WTC11 (cell line): ENCODE data around the gene CAPN11. TPM values are rescaled to one million over a fixed set of nuclear protein-coding genes. Genes with fewer than 3 reads are reported as not detected.
A peak's percentile ranks its signal among the peaks of the same experiment; 100 is the strongest.

Source experiments
- ATAC-seq: fragments of 200-7000 bp; cut with Tn5 transposase; 2 replicates; pipeline ENCODE4 v1.10.0; 2021; ENCODE audit warnings: mild to moderate bottlenecking, moderate library complexity
- CTCF ChIA-PET: fragments of 300-600 bp; sonication (Branson Sonifier 250); formaldehyde crosslinking; loops from one replicate; lab custom pipeline; 2021; ENCODE audit warnings: antibody characterized with exemption; lab: Charles Lee
- POLR2A ChIA-PET: fragments of 350-600 bp; sonication (Branson Sonifier 250); formaldehyde crosslinking; loops from one replicate; lab custom pipeline; 2021; ENCODE audit warnings: antibody characterized with exemption; lab: Charles Lee
- DNase-seq: peaks from one replicate; pipeline ENCODE4 v3.0.0; 2021; ENCODE audit warnings: low spot score
- H3K27ac Mint-ChIP-seq: 2 replicates; pipeline ENCODE4 v1.8.0; 2021; ENCODE audit warnings: mixed read lengths
- H3K27me3 Mint-ChIP-seq: 2 replicates; pipeline ENCODE4 v1.8.0; 2021; ENCODE audit warnings: low read depth, mild to moderate bottlenecking, moderate library complexity, mixed read lengths
- H3K36me3 Mint-ChIP-seq: 2 replicates; pipeline ENCODE4 v1.8.0; 2021; ENCODE audit warnings: mixed read lengths
- H3K4me1 Mint-ChIP-seq: 2 replicates; pipeline ENCODE4 v1.8.0; 2022; ENCODE audit warnings: mixed read lengths
- H3K4me3 Mint-ChIP-seq: 2 replicates; pipeline ENCODE4 v1.8.0; 2021; ENCODE audit warnings: mild to moderate bottlenecking, moderate library complexity, mixed read lengths
- H3K9me3 Mint-ChIP-seq: 2 replicates; pipeline ENCODE4 v1.8.0; 2021; ENCODE audit warnings: mixed read lengths
- ETV6 ChIP-seq: sonication (generic); formaldehyde crosslinking; IDR thresholded peaks from 2 replicates; pipeline ENCODE4 v1.8.1; 2022; ENCODE audit warnings: mild to moderate bottlenecking, missing genetic modification reagents
- GTF2I ChIP-seq: fragments of 250-450 bp; sonication (Bioruptor Pico); conservative IDR thresholded peaks from 2 replicates; pipeline ENCODE4 v1.4.0; 2021; ENCODE audit warnings: mild to moderate bottlenecking
- KAT7 ChIP-seq: sonication (generic); formaldehyde crosslinking; IDR thresholded peaks from 2 replicates; pipeline ENCODE4 v1.8.1; 2023; ENCODE audit warnings: missing genetic modification reagents, mild to moderate bottlenecking, borderline replicate concordance
- PRRX2 ChIP-seq: fragments of 250-450 bp; sonication (Bioruptor Pico); IDR thresholded peaks from 2 replicates; pipeline ENCODE4 v1.8.0; 2021; ENCODE audit warnings: mild to moderate bottlenecking
- RELA ChIP-seq: sonication (generic); formaldehyde crosslinking; IDR thresholded peaks from 2 replicates; pipeline ENCODE4 v1.8.1; 2022; ENCODE audit warnings: missing genetic modification reagents, mild to moderate bottlenecking, borderline replicate concordance
- TCF7 ChIP-seq: sonication (generic); formaldehyde crosslinking; IDR thresholded peaks from 2 replicates; pipeline ENCODE4 v1.8.0; 2022; ENCODE audit warnings: mild to moderate bottlenecking, low read depth, missing genetic modification reagents, moderate library complexity
- TEAD4 ChIP-seq: sonication (generic); formaldehyde crosslinking; IDR thresholded peaks from 2 replicates; pipeline ENCODE4 v1.8.0; 2022; ENCODE audit warnings: mild to moderate bottlenecking, missing genetic modification reagents
- ZNF219 ChIP-seq: sonication (generic); formaldehyde crosslinking; IDR thresholded peaks from 2 replicates; pipeline ENCODE4 v1.8.0; 2023; ENCODE audit warnings: missing genetic modification reagents, mild to moderate bottlenecking, borderline replicate concordance
- ZNF263 ChIP-seq: sonication (generic); formaldehyde crosslinking; IDR thresholded peaks from 2 replicates; pipeline ENCODE4 v1.8.1; 2022; ENCODE audit warnings: low read depth, mild to moderate bottlenecking, moderate library complexity, missing genetic modification reagents
- ZNF423 ChIP-seq: fragments of 250-450 bp; sonication (Bioruptor Pico); IDR thresholded peaks from 2 replicates; pipeline ENCODE4 v2.1.2; 2022; ENCODE audit warnings: mild to moderate bottlenecking, moderate library complexity
- total RNA-seq: library from RNA; stranded (reverse); gene quantifications from 3 replicates; pipeline ENCODE4 v1.2.3, GENCODE V29; 2021
- TF ChIP-seq, protein P1 (sequence below): sonication (generic); formaldehyde crosslinking; IDR thresholded peaks from 2 replicates; pipeline ENCODE4 v1.8.0; 2022; ENCODE audit warnings: mild to moderate bottlenecking, missing genetic modification reagents
- TF ChIP-seq, protein P2 (sequence below): sonication (generic); formaldehyde crosslinking; conservative IDR thresholded peaks from 2 replicates; pipeline ENCODE4 v1.8.1; 2022; ENCODE audit warnings: mild to moderate bottlenecking, missing genetic modification reagents
- TF ChIP-seq, protein P3 (sequence below): fragments of 250-450 bp; sonication (Bioruptor Pico); IDR thresholded peaks from 2 replicates; pipeline ENCODE4 v1.9.0; 2021; ENCODE audit warnings: mild to moderate bottlenecking, borderline replicate concordance
- TF ChIP-seq, protein P4 (sequence below): fragments of 250-450 bp; sonication (Bioruptor Pico); IDR thresholded peaks from 2 replicates; pipeline ENCODE4 v1.9.0; 2021; ENCODE audit warnings: mild to moderate bottlenecking
- TF ChIP-seq, protein P5 (sequence below): fragments of 250-450 bp; sonication (Bioruptor Pico); IDR thresholded peaks from 2 replicates; pipeline ENCODE4 v1.9.0; 2021; ENCODE audit warnings: mild to moderate bottlenecking
- TF ChIP-seq, protein P6 (sequence below): sonication (generic); formaldehyde crosslinking; IDR thresholded peaks from 2 replicates; pipeline ENCODE4 v1.8.1; 2023; ENCODE audit warnings: mild to moderate bottlenecking, missing genetic modification reagents, moderate library complexity

CAPN11 gene
- total RNA-seq, 1 experiment from 2014 or later = 2.3 TPM

DNA sequence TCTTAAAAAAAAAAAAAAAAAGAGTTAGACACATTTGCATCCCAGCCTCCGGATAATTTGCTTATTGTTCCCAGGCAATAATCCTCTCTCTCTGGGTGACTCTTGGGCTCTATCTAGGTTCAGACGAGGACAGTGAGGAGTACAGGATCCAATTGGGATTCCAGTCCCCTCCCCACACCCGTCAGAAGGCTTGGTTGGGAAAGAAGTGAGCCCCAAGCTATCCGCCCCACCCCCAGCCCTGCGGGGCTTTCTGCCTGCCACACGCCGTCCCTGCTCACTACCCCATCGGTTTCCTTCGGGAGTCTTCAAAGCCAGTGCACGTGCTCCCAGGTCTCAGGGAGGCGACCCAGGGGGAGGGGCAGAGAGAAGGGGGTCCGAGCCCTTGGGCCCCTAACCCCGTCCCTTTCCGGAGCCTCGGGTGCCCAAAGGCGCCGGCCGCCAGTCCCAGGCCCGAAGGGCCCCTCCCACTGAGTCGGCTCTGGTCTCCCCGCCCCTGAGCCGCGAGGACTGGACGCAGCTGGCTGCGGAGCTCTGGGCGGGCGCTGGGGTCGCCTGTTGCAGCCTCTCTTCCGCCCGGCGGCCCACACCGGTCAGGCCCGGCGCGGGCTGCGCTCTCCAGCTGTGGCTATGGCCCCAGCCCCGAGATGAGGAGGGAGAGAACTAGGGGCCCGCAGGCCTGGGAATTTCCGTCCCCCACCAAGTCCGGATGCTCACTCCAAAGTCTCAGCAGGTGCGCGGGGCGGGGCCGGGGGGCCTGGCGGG is 60.6 kb downstream of the CAPN11 start (continued):
- TF ChIP-seq, protein P1, sequence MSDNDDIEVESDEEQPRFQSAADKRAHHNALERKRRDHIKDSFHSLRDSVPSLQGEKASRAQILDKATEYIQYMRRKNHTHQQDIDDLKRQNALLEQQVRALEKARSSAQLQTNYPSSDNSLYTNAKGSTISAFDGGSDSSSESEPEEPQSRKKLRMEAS (CRISPR knock-in tag) = peak; percentile 87
- TF ChIP-seq, protein P2, sequence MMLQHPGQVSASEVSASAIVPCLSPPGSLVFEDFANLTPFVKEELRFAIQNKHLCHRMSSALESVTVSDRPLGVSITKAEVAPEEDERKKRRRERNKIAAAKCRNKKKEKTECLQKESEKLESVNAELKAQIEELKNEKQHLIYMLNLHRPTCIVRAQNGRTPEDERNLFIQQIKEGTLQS (CRISPR knock-in tag) = no peak
- TF ChIP-seq ZNF263 (CRISPR knock-in tag) (no peak), TEAD4 (no peak), TCF7 (no peak), PRRX2 (CRISPR knock-in tag) (no peak), KAT7 (CRISPR knock-in tag) (no peak), RELA (no peak), ZNF219 (CRISPR knock-in tag) (no peak), ETV6 (0 out of 2 replicates have a peak, but pooled peaks have one; percentile 50)
- TF ChIP-seq, protein P3, sequence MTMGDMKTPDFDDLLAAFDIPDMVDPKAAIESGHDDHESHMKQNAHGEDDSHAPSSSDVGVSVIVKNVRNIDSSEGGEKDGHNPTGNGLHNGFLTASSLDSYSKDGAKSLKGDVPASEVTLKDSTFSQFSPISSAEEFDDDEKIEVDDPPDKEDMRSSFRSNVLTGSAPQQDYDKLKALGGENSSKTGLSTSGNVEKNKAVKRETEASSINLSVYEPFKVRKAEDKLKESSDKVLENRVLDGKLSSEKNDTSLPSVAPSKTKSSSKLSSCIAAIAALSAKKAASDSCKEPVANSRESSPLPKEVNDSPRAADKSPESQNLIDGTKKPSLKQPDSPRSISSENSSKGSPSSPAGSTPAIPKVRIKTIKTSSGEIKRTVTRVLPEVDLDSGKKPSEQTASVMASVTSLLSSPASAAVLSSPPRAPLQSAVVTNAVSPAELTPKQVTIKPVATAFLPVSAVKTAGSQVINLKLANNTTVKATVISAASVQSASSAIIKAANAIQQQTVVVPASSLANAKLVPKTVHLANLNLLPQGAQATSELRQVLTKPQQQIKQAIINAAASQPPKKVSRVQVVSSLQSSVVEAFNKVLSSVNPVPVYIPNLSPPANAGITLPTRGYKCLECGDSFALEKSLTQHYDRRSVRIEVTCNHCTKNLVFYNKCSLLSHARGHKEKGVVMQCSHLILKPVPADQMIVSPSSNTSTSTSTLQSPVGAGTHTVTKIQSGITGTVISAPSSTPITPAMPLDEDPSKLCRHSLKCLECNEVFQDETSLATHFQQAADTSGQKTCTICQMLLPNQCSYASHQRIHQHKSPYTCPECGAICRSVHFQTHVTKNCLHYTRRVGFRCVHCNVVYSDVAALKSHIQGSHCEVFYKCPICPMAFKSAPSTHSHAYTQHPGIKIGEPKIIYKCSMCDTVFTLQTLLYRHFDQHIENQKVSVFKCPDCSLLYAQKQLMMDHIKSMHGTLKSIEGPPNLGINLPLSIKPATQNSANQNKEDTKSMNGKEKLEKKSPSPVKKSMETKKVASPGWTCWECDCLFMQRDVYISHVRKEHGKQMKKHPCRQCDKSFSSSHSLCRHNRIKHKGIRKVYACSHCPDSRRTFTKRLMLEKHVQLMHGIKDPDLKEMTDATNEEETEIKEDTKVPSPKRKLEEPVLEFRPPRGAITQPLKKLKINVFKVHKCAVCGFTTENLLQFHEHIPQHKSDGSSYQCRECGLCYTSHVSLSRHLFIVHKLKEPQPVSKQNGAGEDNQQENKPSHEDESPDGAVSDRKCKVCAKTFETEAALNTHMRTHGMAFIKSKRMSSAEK (CRISPR knock-in tag) = no peak
- TF ChIP-seq, protein P4, sequence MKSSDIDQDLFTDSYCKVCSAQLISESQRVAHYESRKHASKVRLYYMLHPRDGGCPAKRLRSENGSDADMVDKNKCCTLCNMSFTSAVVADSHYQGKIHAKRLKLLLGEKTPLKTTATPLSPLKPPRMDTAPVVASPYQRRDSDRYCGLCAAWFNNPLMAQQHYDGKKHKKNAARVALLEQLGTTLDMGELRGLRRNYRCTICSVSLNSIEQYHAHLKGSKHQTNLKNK (CRISPR knock-in tag) = no peak
- TF ChIP-seq, protein P5, sequence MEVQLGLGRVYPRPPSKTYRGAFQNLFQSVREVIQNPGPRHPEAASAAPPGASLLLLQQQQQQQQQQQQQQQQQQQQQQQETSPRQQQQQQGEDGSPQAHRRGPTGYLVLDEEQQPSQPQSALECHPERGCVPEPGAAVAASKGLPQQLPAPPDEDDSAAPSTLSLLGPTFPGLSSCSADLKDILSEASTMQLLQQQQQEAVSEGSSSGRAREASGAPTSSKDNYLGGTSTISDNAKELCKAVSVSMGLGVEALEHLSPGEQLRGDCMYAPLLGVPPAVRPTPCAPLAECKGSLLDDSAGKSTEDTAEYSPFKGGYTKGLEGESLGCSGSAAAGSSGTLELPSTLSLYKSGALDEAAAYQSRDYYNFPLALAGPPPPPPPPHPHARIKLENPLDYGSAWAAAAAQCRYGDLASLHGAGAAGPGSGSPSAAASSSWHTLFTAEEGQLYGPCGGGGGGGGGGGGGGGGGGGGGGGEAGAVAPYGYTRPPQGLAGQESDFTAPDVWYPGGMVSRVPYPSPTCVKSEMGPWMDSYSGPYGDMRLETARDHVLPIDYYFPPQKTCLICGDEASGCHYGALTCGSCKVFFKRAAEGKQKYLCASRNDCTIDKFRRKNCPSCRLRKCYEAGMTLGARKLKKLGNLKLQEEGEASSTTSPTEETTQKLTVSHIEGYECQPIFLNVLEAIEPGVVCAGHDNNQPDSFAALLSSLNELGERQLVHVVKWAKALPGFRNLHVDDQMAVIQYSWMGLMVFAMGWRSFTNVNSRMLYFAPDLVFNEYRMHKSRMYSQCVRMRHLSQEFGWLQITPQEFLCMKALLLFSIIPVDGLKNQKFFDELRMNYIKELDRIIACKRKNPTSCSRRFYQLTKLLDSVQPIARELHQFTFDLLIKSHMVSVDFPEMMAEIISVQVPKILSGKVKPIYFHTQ = no peak

DNA sequence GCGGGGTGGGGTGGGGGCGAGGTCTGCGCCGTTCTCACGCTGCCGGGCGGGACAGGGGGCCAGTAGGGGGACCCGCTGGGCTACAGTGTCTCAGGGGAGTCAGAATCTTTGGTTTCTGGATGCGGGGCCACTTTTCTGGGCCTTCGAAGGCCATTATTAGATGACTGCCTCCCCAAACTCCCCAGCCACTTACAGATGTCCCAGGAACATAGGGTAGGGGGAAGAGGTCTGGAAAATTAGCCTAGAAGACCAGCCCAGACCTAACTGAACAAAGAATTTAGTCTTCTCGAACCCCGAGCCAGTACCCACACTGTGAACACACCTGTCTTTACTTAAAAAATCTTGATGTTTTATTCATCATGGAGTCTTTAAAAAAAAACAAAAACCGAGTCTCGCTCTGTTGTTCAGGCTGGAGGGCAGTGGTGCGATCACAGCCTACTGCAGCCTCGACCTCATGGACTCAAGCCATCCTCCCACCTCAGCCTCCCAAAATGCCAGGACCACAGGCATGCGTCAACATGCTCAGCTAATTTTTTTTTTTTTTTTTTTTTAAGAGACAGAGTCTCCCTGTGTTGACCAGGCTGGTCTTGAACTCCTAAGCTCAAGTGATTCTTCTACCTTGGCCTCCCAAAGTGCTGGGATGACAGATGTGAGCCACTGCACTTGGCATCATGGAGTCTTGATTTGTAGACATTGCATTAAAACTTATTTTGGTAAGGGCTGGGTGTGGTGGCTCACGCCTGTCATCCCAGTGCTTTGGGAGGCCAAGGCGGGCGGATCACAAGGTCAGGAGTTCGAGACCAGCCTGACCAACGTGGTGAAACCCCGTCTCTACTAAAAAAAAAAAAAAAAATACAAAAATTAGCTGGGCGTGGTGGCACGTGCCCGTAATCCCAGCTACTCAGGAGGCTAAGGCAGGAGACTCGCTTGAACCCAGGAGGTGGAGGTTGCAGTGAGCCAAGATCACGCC is 61.5 kb downstream of the CAPN11 start:
- CTCF ChIA-PET = interaction anchor here (0.6 to 10.7 kb wide), 10 partner anchors 11 to 1808 kb away, joined by 3 to 174 read pairs (median 4); no protein-coding TSS in a partner anchor
- no peak for ATAC-seq

More for the DNA sequence above, 61.5 kb downstream of the CAPN11 start:
- H3K9me3 Mint-ChIP-seq = no peaks in the 10 kb centered on the region
- peak overlapping the region; percentile 56 for H3K4me3 Mint-ChIP-seq
- H3K27ac Mint-ChIP-seq = peak overlapping the region; percentile 95
- no peaks in the 10 kb centered on the region for H3K36me3 Mint-ChIP-seq
- peak; percentile 17; the same call in 1 of the 2 replicates for TF ChIP-seq ZNF423 (CRISPR knock-in tag)
- TF ChIP-seq, protein P6, sequence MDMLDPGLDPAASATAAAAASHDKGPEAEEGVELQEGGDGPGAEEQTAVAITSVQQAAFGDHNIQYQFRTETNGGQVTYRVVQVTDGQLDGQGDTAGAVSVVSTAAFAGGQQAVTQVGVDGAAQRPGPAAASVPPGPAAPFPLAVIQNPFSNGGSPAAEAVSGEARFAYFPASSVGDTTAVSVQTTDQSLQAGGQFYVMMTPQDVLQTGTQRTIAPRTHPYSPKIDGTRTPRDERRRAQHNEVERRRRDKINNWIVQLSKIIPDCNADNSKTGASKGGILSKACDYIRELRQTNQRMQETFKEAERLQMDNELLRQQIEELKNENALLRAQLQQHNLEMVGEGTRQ (CRISPR knock-in tag) = no peak
- TF ChIP-seq GTF2I (CRISPR knock-in tag) = 0 out of 2 replicates have a peak, but pooled peaks have one; percentile 47
- DNase-seq = no peak
- POLR2A ChIA-PET = interaction anchor here (0.8 to 5.7 kb wide), 11 partner anchors 11 to 51 kb away, joined by 4 to 63 read pairs (median 5); partner anchors contain the start of gene HSP90AB1
- H3K4me1 Mint-ChIP-seq = peaks cover 61% of the 10 kb centered on the region
- H3K27me3 Mint-ChIP-seq = no peaks in the 10 kb centered on the region
